CD1c-positive myeloid dendritic cell (primary cell): Measurements from ENCODE around the gene IL17RE.
A peak's percentile ranks its signal among the peaks of the same experiment; 100 is the strongest.

Source experiments
- DNase-seq: peaks from one replicate; pipeline ENCODE4 v3.0.0-alpha.2; 2016; ENCODE audit errors: extremely low spot score

IL17RE gene

GRCh38 chr3:9906480-9906879 is 3.8 kb downstream of the IL17RE start:
- no peak for DNase-seq

- DNase-seq: no peak
Observed at GRCh38 chr3:9908286-9908685, 5.6 kb downstream of the IL17RE start.

GRCh38 chr3:9909221-9910013 is 6.8 kb downstream of the IL17RE start:
- DNase-seq: no peak

GRCh38 chr3:9911863-9912262 is 9.2 kb downstream of the IL17RE start:
- no peak for DNase-seq

- DNase-seq: no peak
Observed at GRCh38 chr3:9912294-9912935, 9.8 kb downstream of the IL17RE start.

GRCh38 chr3:9913601-9914000 is 11.0 kb downstream of the IL17RE start:
- no peak for DNase-seq

- no peak for DNase-seq
Observed at GRCh38 chr3:9914011-9914410, 11.4 kb downstream of the IL17RE start.

- no peak for DNase-seq
Observed at GRCh38 chr3:9914559-9915253, 12.1 kb downstream of the IL17RE start.

- DNase-seq: peak; percentile 73
Observed at GRCh38 chr3:9915254-9916141, 12.8 kb downstream of the IL17RE start.

GRCh38 chr3:9916346-9916733 is 13.7 kb downstream of the IL17RE start:
- no peak for DNase-seq

- peak; percentile 70 for DNase-seq
Observed at GRCh38 chr3:9916734-9917680, 14.4 kb downstream of the IL17RE start, which contains the start of gene IL17RC. Gene IL17RC (plus strand): TSS chr3:9917098. CDS start chr3:9917316, 218 bp downstream.

- no peak for DNase-seq
Observed at GRCh38 chr3:9917820-9918219, 15.2 kb downstream of the IL17RE start.

GRCh38 chr3:9918261-9919038 is 15.8 kb downstream of the IL17RE start:
- DNase-seq: no peak

- DNase-seq: no peak
Observed at GRCh38 chr3:9928158-9928557, 25.5 kb downstream of the IL17RE start.

GRCh38 chr3:9930804-9931418 is 28.3 kb downstream of the IL17RE start:
- DNase-seq: no peak

GRCh38 chr3:9932535-9932842 is 29.8 kb downstream of the IL17RE start:
- no peak for DNase-seq

GRCh38 chr3:9932843-9933560 is 30.4 kb downstream of the IL17RE start:
- peak; percentile 93 for DNase-seq

- peak; percentile 97 for DNase-seq
Observed at GRCh38 chr3:9933561-9934234, 31.1 kb downstream of the IL17RE start, which contains the start of gene CRELD1. Gene CRELD1 (plus strand): TSS chr3:9933834. CDS start chr3:9934439, 605 bp downstream.
